Muscle layer of duodenum (tissue), 2 donors: ENCODE measurements around the gene BIVM.

Experiments used
- H3K27ac ChIP-seq: one replicate; pipeline ENCODE4 v1.7.0; 2013; ENCODE audit warnings: mild to moderate bottlenecking, low read length
- H3K27me3 ChIP-seq: one replicate; pipeline ENCODE4 v1.7.0; 2013; ENCODE audit warnings: low read depth, mild to moderate bottlenecking, control low read depth, low read length
- H3K36me3 ChIP-seq, 2 donors: one replicate each; pipeline ENCODE4 v1.7.0; 2013; ENCODE audit warnings: low read length in 2 of 2, control low read depth in 1 of 2, mild to moderate bottlenecking in 1 of 2; ENCODE audit not compliant: insufficient read depth in 2 of 2, control insufficient read depth in 1 of 2
- H3K4me1 ChIP-seq, 2 donors: one replicate each; pipeline ENCODE4 v1.7.0; 2013; ENCODE audit warnings: low read length in 2 of 2, mild to moderate bottlenecking in 2 of 2, control low read depth in 1 of 2, moderate library complexity in 1 of 2; ENCODE audit not compliant: insufficient read depth in 2 of 2, control insufficient read depth in 1 of 2
- H3K4me3 ChIP-seq, 2 donors: one replicate each; pipeline ENCODE4 v1.7.0; 2013; ENCODE audit warnings: low read length in 2 of 2, low read depth in 1 of 2, mild to moderate bottlenecking in 1 of 2
- H3K9me3 ChIP-seq, 2 donors: one replicate each; pipeline ENCODE4 v1.7.0; 2013; ENCODE audit warnings: low read length in 2 of 2, control low read depth in 1 of 2, mild to moderate bottlenecking in 1 of 2; ENCODE audit not compliant: control insufficient read depth in 1 of 2
- donor health status: healthy.

Gene BIVM

GRCh38 chr13:102870677-102871415 lies 71.9 kb downstream of the BIVM start:
- no peaks in the 10 kb centered on the region for H3K27me3 ChIP-seq
- no peak overlapping the region for H3K27ac ChIP-seq
- H3K4me3 ChIP-seq, result no peak overlapping the region
- peaks cover 0 to 4% of the 10 kb centered on the region in 2 donors for H3K4me1 ChIP-seq
- H3K36me3 ChIP-seq, result peaks cover 55 to 61% of the 10 kb centered on the region in 2 donors
- H3K9me3 ChIP-seq, result no peaks in the 10 kb centered on the region

GRCh38 chr13:102872131-102872530 lies 73.2 kb downstream of the BIVM start:
- H3K4me3 ChIP-seq, result no peak overlapping the region
- H3K36me3 ChIP-seq, result peaks cover 55 to 57% of the 10 kb centered on the region in 2 donors
- H3K27ac ChIP-seq, result no peak overlapping the region
- no peaks in the 10 kb centered on the region for H3K27me3 ChIP-seq
- peaks cover 0 to 4% of the 10 kb centered on the region in 2 donors for H3K4me1 ChIP-seq
- H3K9me3 ChIP-seq, result no peaks in the 10 kb centered on the region

- Histone ChIP-seq H3K27ac (no peak overlapping the region), H3K4me3 (no peak overlapping the region), H3K27me3 (no peaks in the 10 kb centered on the region), H3K9me3 (no peaks in the 10 kb centered on the region), H3K36me3 (peaks cover 53 to 55% of the 10 kb centered on the region in 2 donors), H3K4me1 (peaks cover 0 to 4% of the 10 kb centered on the region in 2 donors)
Observed at GRCh38 chr13:102872531-102872930, 73.6 kb downstream of the BIVM start.

DNA sequence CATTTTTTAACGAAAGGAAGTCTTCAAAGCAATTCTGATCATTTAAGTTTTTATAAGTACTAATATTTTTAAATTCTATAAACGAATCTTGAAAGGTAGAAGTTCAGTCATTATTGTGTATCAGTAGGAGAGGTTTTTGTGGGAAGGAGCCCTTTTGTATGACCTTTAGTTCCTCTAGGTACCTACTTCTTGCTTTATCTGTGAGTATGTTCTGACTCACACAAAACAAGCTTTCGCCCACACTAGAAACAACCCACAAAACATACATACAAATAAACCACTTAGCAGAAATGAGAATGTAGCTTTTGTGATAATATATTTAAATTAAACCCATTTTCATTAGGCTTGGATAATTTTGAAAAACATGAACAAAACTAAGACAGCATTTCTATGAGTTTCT lies 74.7 kb downstream of the BIVM start:
- H3K36me3 ChIP-seq, result peaks cover 43 to 46% of the 10 kb centered on the region in 2 donors
- no peak overlapping the region for H3K27ac ChIP-seq
- peaks cover 0 to 4% of the 10 kb centered on the region in 2 donors for H3K4me1 ChIP-seq
- H3K27me3 ChIP-seq, result no peaks in the 10 kb centered on the region
- no peak overlapping the region for H3K4me3 ChIP-seq
- no peaks in the 10 kb centered on the region for H3K9me3 ChIP-seq

DNA sequence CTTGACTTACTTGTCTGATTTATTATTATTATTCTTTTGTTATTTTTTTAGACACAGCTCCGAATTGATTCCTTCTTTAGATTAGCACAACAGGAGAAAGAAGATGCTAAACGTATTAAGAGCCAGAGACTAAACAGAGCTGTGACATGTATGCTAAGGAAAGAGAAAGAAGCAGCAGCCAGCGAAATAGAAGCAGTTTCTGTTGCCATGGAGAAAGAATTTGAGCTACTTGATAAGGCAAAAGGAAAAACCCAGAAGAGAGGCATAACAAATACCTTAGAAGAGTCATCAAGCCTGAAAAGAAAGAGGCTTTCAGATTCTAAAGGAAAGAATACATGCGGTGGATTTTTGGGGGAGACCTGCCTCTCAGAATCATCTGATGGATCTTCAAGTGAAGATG lies 76.3 kb downstream of the BIVM start:
- no peaks in the 10 kb centered on the region for H3K27me3 ChIP-seq
- H3K9me3 ChIP-seq, result no peaks in the 10 kb centered on the region
- no peak overlapping the region for H3K27ac ChIP-seq
- no peak overlapping the region for H3K4me3 ChIP-seq
- H3K36me3 ChIP-seq, result peaks cover 35 to 43% of the 10 kb centered on the region in 2 donors
- peaks cover 0 to 4% of the 10 kb centered on the region in 2 donors for H3K4me1 ChIP-seq

GRCh38 chr13:102877303-102877702 lies 78.4 kb downstream of the BIVM start:
- Histone ChIP-seq H3K4me3 (no peak overlapping the region), H3K4me1 (no peaks in the 10 kb centered on the region), H3K27ac (no peak overlapping the region), H3K27me3 (no peaks in the 10 kb centered on the region), H3K36me3 (peaks cover 31 to 39% of the 10 kb centered on the region in 2 donors), H3K9me3 (no peaks in the 10 kb centered on the region)

DNA sequence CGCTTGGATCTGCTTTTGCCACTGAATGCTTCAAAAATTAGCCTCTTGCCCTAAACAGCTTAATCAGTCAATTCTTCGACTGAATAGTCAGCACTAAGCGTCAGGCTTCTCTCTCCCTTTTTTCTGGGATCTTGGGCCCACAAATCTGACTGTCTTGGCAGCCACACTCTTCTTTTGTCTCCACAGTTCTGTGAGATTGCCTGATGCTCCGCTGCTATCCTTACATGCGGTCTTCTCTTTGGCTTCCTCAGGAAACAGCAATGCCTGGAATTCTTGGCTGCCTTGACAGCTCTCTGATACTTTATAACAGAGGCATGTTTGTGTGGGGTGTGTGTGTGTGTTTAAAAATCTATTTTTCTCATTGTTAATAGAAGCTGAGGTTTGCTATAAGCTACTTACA lies 79.6 kb downstream of the BIVM start:
- H3K9me3 ChIP-seq, result no peaks in the 10 kb centered on the region
- no peaks in the 10 kb centered on the region for H3K27me3 ChIP-seq
- no peak overlapping the region for H3K27ac ChIP-seq
- no peaks in the 10 kb centered on the region for H3K4me1 ChIP-seq
- no peak overlapping the region for H3K4me3 ChIP-seq
- peaks cover 21 to 34% of the 10 kb centered on the region in 2 donors for H3K36me3 ChIP-seq

DNA sequence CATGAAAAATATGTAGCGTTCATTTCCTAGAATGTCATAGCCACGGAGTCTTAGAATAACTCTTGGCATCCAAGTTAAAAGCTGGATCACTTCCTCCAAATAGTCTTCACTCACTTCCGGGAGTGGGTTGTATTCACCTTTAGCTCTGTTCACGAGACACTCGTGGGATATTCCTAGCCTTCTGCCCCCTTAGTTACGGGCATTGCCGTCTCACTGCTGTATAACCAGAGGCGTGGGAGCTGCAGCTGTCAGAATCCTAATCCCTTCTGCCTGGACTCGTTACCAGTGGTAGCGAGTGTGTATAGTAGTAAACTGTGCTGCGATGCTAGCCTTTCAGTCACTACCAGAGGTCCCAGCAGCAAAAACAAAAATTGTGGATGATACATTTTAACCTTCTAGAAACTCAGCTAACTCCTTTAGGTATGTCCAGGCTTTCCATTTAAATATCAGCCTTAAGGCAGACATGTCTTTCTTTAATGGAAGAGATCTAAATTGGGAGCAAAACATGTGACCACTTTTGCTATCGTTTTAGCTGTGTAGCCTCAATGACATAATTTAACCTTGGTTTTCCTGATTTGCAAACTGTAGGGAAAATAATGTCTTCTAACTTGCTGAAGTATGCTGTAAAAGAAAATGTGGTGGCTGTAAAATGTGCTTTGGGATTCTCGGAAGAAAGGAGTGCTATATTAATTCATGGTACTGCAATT lies 81.0 kb downstream of the BIVM start:
- Histone ChIP-seq H3K4me1 (no peaks in the 10 kb centered on the region), H3K36me3 (peaks cover 14 to 23% of the 10 kb centered on the region in 2 donors), H3K27ac (no peak overlapping the region), H3K4me3 (no peak overlapping the region), H3K27me3 (no peaks in the 10 kb centered on the region), H3K9me3 (no peaks in the 10 kb centered on the region)

DNA sequence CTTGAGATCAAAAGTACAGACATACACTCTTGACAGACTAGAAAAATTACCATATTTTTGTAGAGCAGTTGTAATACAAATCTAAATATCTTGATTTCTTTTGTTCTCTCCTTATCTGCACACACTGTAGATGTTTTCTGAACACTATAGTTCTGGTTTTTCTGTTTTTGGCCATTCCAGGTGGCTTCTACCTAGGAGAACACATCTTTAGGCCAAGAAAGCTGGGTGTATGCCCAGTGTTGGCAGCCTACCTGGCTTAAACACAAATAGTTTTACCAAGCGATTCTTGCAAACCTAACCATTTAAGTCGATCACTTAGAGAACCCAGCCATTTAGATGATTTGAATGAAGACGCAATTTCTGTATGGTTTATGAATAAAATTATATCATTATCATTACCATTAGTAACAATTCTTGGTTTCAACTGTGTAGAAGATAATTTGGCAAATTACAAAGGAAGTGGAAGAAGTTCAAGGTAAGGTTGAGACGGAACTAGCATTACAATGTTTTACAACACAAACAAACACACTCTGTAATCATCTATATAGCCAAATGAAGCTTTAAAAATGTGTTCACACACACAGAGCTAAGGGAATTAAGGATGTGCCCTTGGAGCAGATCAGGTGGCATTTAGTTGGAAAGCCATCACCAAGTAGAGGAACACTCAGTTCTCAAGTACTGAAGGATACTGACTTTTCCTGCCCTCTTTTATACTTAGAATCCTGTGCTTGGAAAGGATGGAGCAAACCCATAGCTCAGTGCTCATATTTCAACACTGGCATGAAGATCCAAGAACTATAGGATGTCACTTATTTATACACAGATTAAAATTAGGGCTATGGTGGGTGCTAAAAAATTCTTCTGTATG lies 83.1 kb downstream of the BIVM start:
- peaks cover 0 to 4% of the 10 kb centered on the region in 2 donors for H3K36me3 ChIP-seq
- H3K27ac ChIP-seq, result no peak overlapping the region
- no peaks in the 10 kb centered on the region for H3K27me3 ChIP-seq
- H3K4me1 ChIP-seq, result no peaks in the 10 kb centered on the region
- no peak overlapping the region for H3K4me3 ChIP-seq
- H3K9me3 ChIP-seq, result no peaks in the 10 kb centered on the region
